ENCODE data around the gene NPAS1. TPM values are rescaled to one million over a fixed set of nuclear protein-coding genes. Genes with fewer than 3 reads are reported as not detected.

Gene NPAS1
- total RNA-seq, 3 donors from 2014 or later (not counting 1 experiment from before 2014, with no cell fraction given), result 0.64 to 0.65 TPM; not detected in 1

DNA sequence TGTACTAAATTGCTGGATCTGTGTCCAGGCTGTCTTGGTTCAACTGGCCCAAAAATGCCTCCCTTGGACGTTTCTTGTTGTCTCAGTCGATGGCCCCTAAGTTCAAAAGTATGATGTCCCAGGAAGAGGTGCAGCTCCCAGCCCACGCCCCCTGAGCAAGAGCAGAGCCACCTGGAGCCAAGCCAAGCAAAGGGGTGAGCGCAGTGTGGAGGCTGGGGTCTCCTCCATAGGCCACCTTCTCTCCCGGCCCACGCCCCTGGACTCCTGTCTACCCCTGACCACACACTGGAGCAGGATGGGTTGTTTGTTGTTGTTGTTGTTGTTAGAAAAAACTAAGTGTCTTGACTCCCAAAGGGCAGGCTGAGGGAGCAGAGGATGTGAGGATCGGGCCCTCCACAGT lies 26.0 kb upstream of the NPAS1 start:
- DNase-seq (no peak), ATAC-seq (no peak)
- Histone ChIP-seq H3K27ac (ENCODE audit: low read length) (no peak overlapping the region), H3K27me3 (ENCODE audit: control insufficient read depth, insufficient read depth, low read length) (no peaks in the 10 kb centered on the region), H3K4me3 (ENCODE audit: low read length) (no peak overlapping the region), H3K4me1 (ENCODE audit: control insufficient read depth, insufficient read depth, low read length) (peaks cover 14% of the 10 kb centered on the region), H3K9me3 (ENCODE audit: control insufficient read depth, insufficient read depth, low read length) (no peaks in the 10 kb centered on the region), H3K36me3 (ENCODE audit: control insufficient read depth, insufficient read depth, low read length) (peaks cover 50% of the 10 kb centered on the region)
- Mint-ChIP-seq H3K27me3 (ENCODE audit: low read depth in 2 of 2) (no peaks in the 10 kb centered on the region), H3K27ac (no peak overlapping the region), H3K4me3 (no peak overlapping the region), H3K36me3 (no peaks in the 10 kb centered on the region), H3K4me1 (peaks cover 10 to 11% of the 10 kb centered on the region in 2 donors), H3K9me3 (no peaks in the 10 kb centered on the region)
- WGBS (ENCODE audit: insufficient coverage), result 96% methylated on average over 5 of the region's 7 CpGs
- TF ChIP-seq, protein P1, sequence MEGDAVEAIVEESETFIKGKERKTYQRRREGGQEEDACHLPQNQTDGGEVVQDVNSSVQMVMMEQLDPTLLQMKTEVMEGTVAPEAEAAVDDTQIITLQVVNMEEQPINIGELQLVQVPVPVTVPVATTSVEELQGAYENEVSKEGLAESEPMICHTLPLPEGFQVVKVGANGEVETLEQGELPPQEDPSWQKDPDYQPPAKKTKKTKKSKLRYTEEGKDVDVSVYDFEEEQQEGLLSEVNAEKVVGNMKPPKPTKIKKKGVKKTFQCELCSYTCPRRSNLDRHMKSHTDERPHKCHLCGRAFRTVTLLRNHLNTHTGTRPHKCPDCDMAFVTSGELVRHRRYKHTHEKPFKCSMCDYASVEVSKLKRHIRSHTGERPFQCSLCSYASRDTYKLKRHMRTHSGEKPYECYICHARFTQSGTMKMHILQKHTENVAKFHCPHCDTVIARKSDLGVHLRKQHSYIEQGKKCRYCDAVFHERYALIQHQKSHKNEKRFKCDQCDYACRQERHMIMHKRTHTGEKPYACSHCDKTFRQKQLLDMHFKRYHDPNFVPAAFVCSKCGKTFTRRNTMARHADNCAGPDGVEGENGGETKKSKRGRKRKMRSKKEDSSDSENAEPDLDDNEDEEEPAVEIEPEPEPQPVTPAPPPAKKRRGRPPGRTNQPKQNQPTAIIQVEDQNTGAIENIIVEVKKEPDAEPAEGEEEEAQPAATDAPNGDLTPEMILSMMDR (IDR thresholded peaks at IDR 0.05), result no peak
- intact Hi-C loops (cut with micrococcal nuclease), result no loop called here

DNA sequence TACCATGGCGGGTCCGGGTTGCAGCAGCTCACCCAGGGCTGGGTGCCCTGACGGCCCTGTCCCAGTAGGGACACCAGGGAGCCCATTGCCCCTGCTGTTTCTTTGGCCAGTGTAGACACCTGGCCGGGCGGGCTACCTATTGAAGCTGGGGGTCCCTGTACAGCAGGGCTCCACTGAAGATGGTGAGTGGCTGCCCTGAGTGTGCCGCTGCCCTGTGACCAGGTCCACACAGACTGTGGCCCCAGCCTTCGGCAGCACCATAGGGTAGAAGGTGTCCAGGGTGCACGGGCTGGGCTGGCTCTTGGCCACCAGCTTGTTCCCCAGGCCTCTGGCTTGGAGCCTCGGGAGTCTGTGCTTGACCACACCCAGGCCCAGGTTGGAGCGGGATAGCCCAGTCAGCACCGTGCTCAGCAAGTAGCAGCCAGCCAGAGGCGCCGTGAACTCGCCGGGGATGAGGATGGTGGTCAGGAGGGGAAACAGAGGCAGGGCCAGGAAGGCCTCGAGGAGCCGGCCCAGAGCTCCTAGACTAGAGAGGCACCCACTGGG lies 25.4 kb upstream of the NPAS1 start:
- Mint-ChIP-seq H3K36me3 (no peaks in the 10 kb centered on the region), H3K4me1 (peaks cover 10 to 11% of the 10 kb centered on the region in 2 donors), H3K9me3 (no peaks in the 10 kb centered on the region), H3K27me3 (ENCODE audit: low read depth in 2 of 2) (no peaks in the 10 kb centered on the region), H3K27ac (no peak overlapping the region), H3K4me3 (no peak overlapping the region)
- WGBS (ENCODE audit: insufficient coverage), result 96% methylated on average over 17 of the region's 17 CpGs
- DNase-seq (no peak), ATAC-seq (no peak)
- H3K9me3 ChIP-seq (ENCODE audit: control insufficient read depth, insufficient read depth, low read length), result no peaks in the 10 kb centered on the region
- no peaks in the 10 kb centered on the region for H3K27me3 ChIP-seq (ENCODE audit: control insufficient read depth, insufficient read depth, low read length)
- no peak overlapping the region for H3K4me3 ChIP-seq (ENCODE audit: low read length)
- H3K4me1 ChIP-seq (ENCODE audit: control insufficient read depth, insufficient read depth, low read length), result peaks cover 14% of the 10 kb centered on the region
- TF ChIP-seq, protein P1 (IDR thresholded peaks at IDR 0.05), result no peak
- intact Hi-C loops (cut with micrococcal nuclease), result no loop called here
- H3K27ac ChIP-seq (ENCODE audit: low read length), result no peak overlapping the region
- peaks cover 48% of the 10 kb centered on the region for H3K36me3 ChIP-seq (ENCODE audit: control insufficient read depth, insufficient read depth, low read length)

DNA sequence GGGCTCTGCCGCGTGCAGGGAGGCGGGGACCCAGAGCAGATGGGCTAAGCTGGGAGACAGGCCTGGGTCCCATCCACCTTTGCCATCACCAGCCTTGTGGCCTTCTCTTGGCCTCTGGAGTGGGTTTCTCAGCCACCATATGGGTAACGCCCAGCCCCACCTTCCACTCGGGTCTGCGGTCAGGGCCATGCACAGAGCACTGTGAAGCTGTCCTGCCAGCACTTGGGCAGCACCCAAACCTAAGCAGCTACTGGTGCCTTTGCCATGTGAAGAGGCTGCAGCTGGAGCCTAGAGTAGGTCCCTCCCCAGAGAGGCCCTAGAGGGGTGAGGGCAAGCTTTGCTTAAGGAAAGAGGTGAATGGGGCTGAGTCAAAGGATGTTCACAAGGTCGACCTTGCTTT lies 24.1 kb upstream of the NPAS1 start:
- Mint-ChIP-seq H3K4me3 (no peak overlapping the region), H3K27me3 (ENCODE audit: low read depth in 2 of 2) (no peaks in the 10 kb centered on the region), H3K27ac (no peak overlapping the region), H3K36me3 (no peaks in the 10 kb centered on the region), H3K4me1 (peaks cover 10 to 11% of the 10 kb centered on the region in 2 donors), H3K9me3 (no peaks in the 10 kb centered on the region)
- H3K27ac ChIP-seq (ENCODE audit: low read length), result no peak overlapping the region
- no peaks in the 10 kb centered on the region for H3K9me3 ChIP-seq (ENCODE audit: control insufficient read depth, insufficient read depth, low read length)
- H3K36me3 ChIP-seq (ENCODE audit: control insufficient read depth, insufficient read depth, low read length), result peaks cover 43% of the 10 kb centered on the region
- intact Hi-C loops (cut with micrococcal nuclease), result no loop called here
- TF ChIP-seq, protein P1 (IDR thresholded peaks at IDR 0.05), result no peak
- WGBS (ENCODE audit: insufficient coverage), result 94% methylated on average over 7 of the region's 7 CpGs
- no peaks in the 10 kb centered on the region for H3K27me3 ChIP-seq (ENCODE audit: control insufficient read depth, insufficient read depth, low read length)
- ATAC-seq (no peak), DNase-seq (no peak)
- H3K4me3 ChIP-seq (ENCODE audit: low read length), result no peak overlapping the region
- peaks cover 11% of the 10 kb centered on the region for H3K4me1 ChIP-seq (ENCODE audit: control insufficient read depth, insufficient read depth, low read length)
